Retinal pigment epithelial cell (primary cell): ENCODE results near the gene TOP2A.

Experiments
- DNase-seq: peaks from one replicate; pipeline ENCODE4 v3.0.0-alpha.2; 2010; ENCODE audit warnings: low read depth
- H3K4me3 ChIP-seq: 2 replicates; pipeline ENCODE4 v1.5.1; 2011; ENCODE audit warnings: mild to moderate bottlenecking, low read length, control low read depth, moderate library complexity
- CTCF ChIP-seq: conservative IDR thresholded peaks from 2 replicates; pipeline ENCODE4 v1.5.1; 2011; ENCODE audit warnings: low read depth, low read length, control low read depth, inconsistent platforms

TOP2A gene

GRCh38 chr17:40457369-40457768, 39.7 kb upstream of the TOP2A start:
- DNase-seq, result no peak
- TF ChIP-seq CTCF, result no peak
- no peak overlapping the region for H3K4me3 ChIP-seq

GRCh38 chr17:40456396-40456951, 38.8 kb upstream of the TOP2A start:
- H3K4me3 ChIP-seq, result no peak overlapping the region
- no peak for TF ChIP-seq CTCF
- DNase-seq, result no peak

- no peak for TF ChIP-seq CTCF
- no peak overlapping the region for H3K4me3 ChIP-seq
- DNase-seq, result no peak
These were observed 36.9 kb upstream of the TOP2A start for GRCh38 chr17:40454613-40454995.

- no peak for DNase-seq
- no peak for TF ChIP-seq CTCF
- H3K4me3 ChIP-seq, result no peak overlapping the region
These were observed 36.4 kb upstream of the TOP2A start for GRCh38 chr17:40453881-40454612.

- DNase-seq, result no peak
- no peak overlapping the region for H3K4me3 ChIP-seq
- TF ChIP-seq CTCF, result no peak
These were observed 35.3 kb upstream of the TOP2A start for GRCh38 chr17:40452921-40453378.

GRCh38 chr17:40452216-40452787, 34.6 kb upstream of the TOP2A start:
- no peak for DNase-seq
- TF ChIP-seq CTCF, result no peak
- H3K4me3 ChIP-seq, result no peak overlapping the region

GRCh38 chr17:40451420-40451819, 33.7 kb upstream of the TOP2A start:
- no peak for DNase-seq

More at GRCh38 chr17:40451420-40451819, 33.7 kb upstream of the TOP2A start:
- no peak overlapping the region for H3K4me3 ChIP-seq
- no peak for TF ChIP-seq CTCF
